ENCODE results near the gene LARGE1. TPM values are rescaled to one million over a fixed set of nuclear protein-coding genes. Genes with fewer than 3 reads are reported as not detected.

Gene LARGE1
- polyA plus RNA-seq, 3 donors, result 0.05 to 0.13 TPM; not detected in 1

GRCh38 chr22:33927752-33928151 is 7.5 kb upstream of the LARGE1 start:
- Histone ChIP-seq H4K20me1 (ENCODE audit: insufficient read depth, low read length) (no peaks in the 10 kb centered on the region), H3K4me2 (replicated peaks; ENCODE audit: extremely low read depth, low read length, poor library complexity, severe bottlenecking) (no peak overlapping the region), H3K4me3 (replicated peaks in 1 of 3; ENCODE audit: low read depth in 2 of 3, low read length in 3 of 3) (no peak overlapping the region), H3K79me2 (ENCODE audit: insufficient read depth, low read length) (no peaks in the 10 kb centered on the region), H3K9ac (ENCODE audit: insufficient read depth, low read length, poor library complexity, severe bottlenecking) (no peak overlapping the region), H3K36me3 (replicated peaks in 1 of 2; ENCODE audit: control insufficient read depth in 1 of 2, insufficient read depth in 2 of 2, low read length in 2 of 2) (no peaks in the 10 kb centered on the region), H3K9me3 (replicated peaks in 1 of 2; ENCODE audit: control insufficient read depth in 1 of 2, insufficient read depth in 1 of 2, low read length in 2 of 2) (peaks cover 0 to 14% of the 10 kb centered on the region in 2 donors), H3K4me1 (ENCODE audit: control insufficient read depth in 1 of 2, insufficient read depth in 2 of 2, low read length in 2 of 2) (peaks cover 0 to 2% of the 10 kb centered on the region in 2 donors), H3K27me3 (ENCODE audit: control insufficient read depth in 2 of 2, insufficient read depth in 2 of 2, low read length in 2 of 2) (peaks cover 17 to 23% of the 10 kb centered on the region in 2 donors), H3K27ac (ENCODE audit: low read depth in 1 of 2, low read length in 2 of 2) (no peak overlapping the region), H2AFZ (ENCODE audit: insufficient read depth, low read depth, low read length, poor library complexity, severe bottlenecking) (no peak overlapping the region)
- no peak for TF ChIP-seq CTCF (IDR thresholded peaks at IDR 0.05)
- DNase-seq, result no peak
- Mint-ChIP-seq H3K27ac (no peak overlapping the region), H3K27me3 (ENCODE audit: low read depth in 3 of 3) (peaks cover 18 to 37% (median 29%) of the 10 kb centered on the region in 3 donors), H3K4me3 (no peak overlapping the region), H3K4me1 (peaks cover 2% of the 10 kb centered on the region), H3K36me3 (peaks cover 0 to 2% of the 10 kb centered on the region in 2 donors), H3K9me3 (peaks cover 0 to 14% (median 7%) of the 10 kb centered on the region in 7 donors)
- intact Hi-C loops (cut with micrococcal nuclease), result no loop called here
- WGBS (ENCODE audit: insufficient coverage), result 100% methylated on average over 3 of the region's 5 CpGs

GRCh38 chr22:33925194-33925593 is 4.9 kb upstream of the LARGE1 start:
- Histone ChIP-seq H2AFZ (ENCODE audit: insufficient read depth, low read depth, low read length, poor library complexity, severe bottlenecking) (no peak overlapping the region), H3K4me1 (ENCODE audit: control insufficient read depth in 1 of 2, insufficient read depth in 2 of 2, low read length in 2 of 2) (peaks cover 12 to 19% of the 10 kb centered on the region in 2 donors), H4K20me1 (ENCODE audit: insufficient read depth, low read length) (no peaks in the 10 kb centered on the region), H3K9me3 (replicated peaks in 1 of 2; ENCODE audit: control insufficient read depth in 1 of 2, insufficient read depth in 1 of 2, low read length in 2 of 2) (peaks cover 8 to 31% of the 10 kb centered on the region in 2 donors), H3K4me3 (replicated peaks in 1 of 3; ENCODE audit: low read depth in 2 of 3, low read length in 3 of 3) (no peak overlapping the region), H3K9ac (ENCODE audit: insufficient read depth, low read length, poor library complexity, severe bottlenecking) (no peak overlapping the region), H3K27ac (ENCODE audit: low read depth in 1 of 2, low read length in 2 of 2) (no peak overlapping the region), H3K27me3 (ENCODE audit: control insufficient read depth in 2 of 2, insufficient read depth in 2 of 2, low read length in 2 of 2) (peaks cover 34 to 40% of the 10 kb centered on the region in 2 donors), H3K36me3 (replicated peaks in 1 of 2; ENCODE audit: control insufficient read depth in 1 of 2, insufficient read depth in 2 of 2, low read length in 2 of 2) (no peaks in the 10 kb centered on the region), H3K79me2 (ENCODE audit: insufficient read depth, low read length) (no peaks in the 10 kb centered on the region), H3K4me2 (replicated peaks; ENCODE audit: extremely low read depth, low read length, poor library complexity, severe bottlenecking) (no peak overlapping the region)
- H3K27ac Mint-ChIP-seq, result no peak overlapping the region
- H3K9me3 Mint-ChIP-seq, result peaks cover 4 to 26% (median 20%) of the 10 kb centered on the region in 7 donors
- no peak for TF ChIP-seq CTCF (IDR thresholded peaks at IDR 0.05)
- H3K4me1 Mint-ChIP-seq, result peaks cover 15% of the 10 kb centered on the region
- 90% methylated on average over 2 of the region's 4 CpGs for WGBS (ENCODE audit: insufficient coverage)
- no peak overlapping the region for H3K4me3 Mint-ChIP-seq
- intact Hi-C loops (cut with micrococcal nuclease), result no loop called here
- H3K36me3 Mint-ChIP-seq, result peaks cover 5 to 12% of the 10 kb centered on the region in 2 donors
- H3K27me3 Mint-ChIP-seq (ENCODE audit: low read depth in 3 of 3), result peaks cover 31 to 54% (median 43%) of the 10 kb centered on the region in 3 donors
- no peak for DNase-seq
